GM10266 (cell line): ENCODE results near the gene SECISBP2L.

Experiments used
- DNase-seq: peaks from one replicate; pipeline ENCODE4 v3.0.0; 2012; ENCODE audit errors: extremely low spot score
- CTCF ChIP-seq: IDR thresholded peaks from 2 replicates; pipeline ENCODE4 v1.5.1; 2012; ENCODE audit warnings: mild to moderate bottlenecking, low read depth; ENCODE audit not compliant: control insufficient read depth, insufficient read depth; ENCODE audit errors: missing control alignments

Gene SECISBP2L

DNA sequence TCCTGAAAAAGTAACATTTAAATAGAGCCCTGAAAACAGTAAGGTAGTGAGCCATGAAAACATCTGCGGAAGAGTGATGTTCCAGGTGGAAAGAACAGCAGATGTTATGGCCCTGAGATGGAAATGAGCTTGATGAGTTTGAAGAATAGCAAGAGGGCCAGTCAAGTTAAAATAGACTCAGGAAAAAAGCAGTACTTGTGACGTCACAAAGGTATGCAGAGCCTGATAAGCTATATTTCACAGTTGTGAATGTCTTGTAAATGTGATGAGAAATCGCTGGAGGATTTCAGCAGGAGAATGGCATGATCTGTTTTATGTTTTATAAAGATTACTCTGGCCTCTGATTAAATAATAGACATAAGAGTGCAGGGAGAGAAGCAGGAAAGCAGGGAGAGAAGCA is 18.6 kb upstream of the SECISBP2L start:
- TF ChIP-seq CTCF, result no peak
- DNase-seq, result no peak

DNA sequence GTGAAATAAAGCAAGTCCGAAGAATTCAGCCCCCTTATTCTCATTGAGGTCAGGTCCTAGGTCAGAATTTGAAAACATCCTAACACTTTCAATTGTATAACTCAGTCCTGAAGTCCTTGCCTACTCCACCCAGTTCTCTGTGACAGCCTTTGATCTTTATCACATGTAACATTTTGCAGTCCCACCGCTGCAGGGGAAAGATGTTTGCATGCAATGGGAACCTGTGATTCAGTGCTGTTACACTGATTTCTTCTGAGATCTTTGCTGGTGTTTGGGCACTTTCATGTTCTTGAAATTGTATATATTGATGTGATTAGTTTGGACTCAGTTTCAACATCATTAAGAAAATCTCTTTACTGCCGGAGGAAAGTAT is 18.0 kb upstream of the SECISBP2L start:
- no peak for DNase-seq
- TF ChIP-seq CTCF, result no peak

- DNase-seq, result no peak
- TF ChIP-seq CTCF, result no peak
Measured at GRCh38 chr15:49063402-49064280, 17.4 kb upstream of the SECISBP2L start.

DNA sequence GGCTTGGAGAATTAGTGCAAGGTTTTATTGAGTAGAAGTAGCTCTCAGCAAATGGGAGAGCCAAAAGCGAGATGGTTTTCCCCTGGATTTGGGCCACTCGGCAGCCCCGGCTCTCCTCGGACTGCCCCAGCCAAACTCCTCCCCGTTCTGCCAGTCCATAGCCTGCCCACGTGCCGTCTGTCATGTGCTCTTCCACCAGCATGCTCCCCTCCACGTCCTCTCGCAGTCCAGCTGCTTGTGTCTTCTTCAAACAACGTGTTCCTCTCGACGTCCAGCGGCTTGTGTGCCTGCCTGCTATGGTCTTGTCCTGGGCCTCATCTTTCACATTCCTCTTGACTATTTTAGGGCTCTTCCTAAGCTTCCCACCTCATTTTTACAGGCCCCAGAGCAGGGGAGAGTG is 16.7 kb upstream of the SECISBP2L start:
- no peak for TF ChIP-seq CTCF
- DNase-seq, result no peak

DNA sequence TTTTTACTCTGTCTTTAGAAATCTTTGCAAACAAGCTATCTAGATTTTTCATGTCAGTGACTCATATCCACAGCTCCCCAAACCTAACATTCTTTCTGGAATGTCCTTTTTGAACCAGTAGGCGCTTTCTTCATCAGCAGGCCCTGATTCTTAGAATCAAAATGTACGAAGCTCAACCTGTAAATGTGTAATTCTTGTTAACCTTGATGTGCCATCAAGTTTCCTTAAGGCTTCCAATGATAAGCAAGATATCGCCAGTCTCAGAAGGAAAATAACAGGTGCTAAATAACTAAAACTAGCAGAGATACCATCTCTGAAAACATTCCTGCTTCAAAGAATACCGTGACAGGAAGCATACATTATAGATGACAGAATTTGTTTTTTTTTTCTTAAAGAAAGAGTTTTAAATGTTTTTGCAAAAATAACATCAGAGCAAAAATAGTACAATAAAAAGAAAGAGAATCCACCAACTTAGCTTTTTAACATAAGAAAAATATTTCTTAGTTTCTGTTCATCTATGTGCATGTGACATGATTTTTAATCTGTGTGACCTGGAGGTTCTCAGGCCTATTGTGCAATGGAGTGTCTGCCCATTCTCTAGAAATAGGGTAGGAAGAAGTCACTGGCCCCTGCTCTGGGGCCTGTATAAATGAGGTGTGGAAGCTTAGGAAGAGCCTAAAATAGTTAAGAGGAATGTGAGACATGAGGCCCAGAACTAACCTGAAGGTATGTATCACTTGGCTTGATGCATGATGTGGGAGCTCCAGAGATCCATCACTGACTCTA is 14.7 kb upstream of the SECISBP2L start:
- TF ChIP-seq CTCF, result no peak
- DNase-seq, result no peak

- TF ChIP-seq CTCF, result no peak
- DNase-seq, result no peak
Measured at GRCh38 chr15:49059491-49059890, 13.2 kb upstream of the SECISBP2L start.

DNA sequence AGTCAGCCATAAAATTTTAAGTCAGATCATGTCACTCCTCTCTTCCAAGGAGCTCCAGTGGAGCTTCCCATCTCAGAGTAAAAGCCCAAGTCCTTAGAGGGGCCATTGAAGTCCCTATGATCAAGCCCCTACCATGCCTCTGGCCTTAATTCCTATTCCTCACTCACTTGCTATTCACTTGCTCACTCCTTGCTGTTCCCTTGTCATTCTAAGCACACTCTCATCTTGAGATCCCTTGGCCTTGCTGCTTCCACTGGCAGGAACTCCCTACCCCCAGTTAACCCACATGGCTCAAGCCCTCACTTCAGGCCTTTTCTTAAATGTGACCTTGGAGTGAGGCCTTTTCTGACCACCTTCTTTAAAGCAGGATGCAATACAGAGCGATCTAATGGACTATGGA is 12.3 kb upstream of the SECISBP2L start:
- no peak for TF ChIP-seq CTCF

More for the DNA sequence above, 12.3 kb upstream of the SECISBP2L start:
- DNase-seq, result no peak
